GM18861 (cell line): ENCODE results near the gene CEP131.
"Not testable (repeated sequence)": the region's sequence is repeated elsewhere in the genome, so short reads cannot be mapped to it uniquely, and the experiment has no call there.

Source experiments
- ATAC-seq: cut with Tn5 transposase; IDR thresholded peaks from one replicate; pipeline ENCODE4 v1.9.1; 2021; ENCODE audit not compliant: unreplicated experiment

The CEP131 gene

DNA sequence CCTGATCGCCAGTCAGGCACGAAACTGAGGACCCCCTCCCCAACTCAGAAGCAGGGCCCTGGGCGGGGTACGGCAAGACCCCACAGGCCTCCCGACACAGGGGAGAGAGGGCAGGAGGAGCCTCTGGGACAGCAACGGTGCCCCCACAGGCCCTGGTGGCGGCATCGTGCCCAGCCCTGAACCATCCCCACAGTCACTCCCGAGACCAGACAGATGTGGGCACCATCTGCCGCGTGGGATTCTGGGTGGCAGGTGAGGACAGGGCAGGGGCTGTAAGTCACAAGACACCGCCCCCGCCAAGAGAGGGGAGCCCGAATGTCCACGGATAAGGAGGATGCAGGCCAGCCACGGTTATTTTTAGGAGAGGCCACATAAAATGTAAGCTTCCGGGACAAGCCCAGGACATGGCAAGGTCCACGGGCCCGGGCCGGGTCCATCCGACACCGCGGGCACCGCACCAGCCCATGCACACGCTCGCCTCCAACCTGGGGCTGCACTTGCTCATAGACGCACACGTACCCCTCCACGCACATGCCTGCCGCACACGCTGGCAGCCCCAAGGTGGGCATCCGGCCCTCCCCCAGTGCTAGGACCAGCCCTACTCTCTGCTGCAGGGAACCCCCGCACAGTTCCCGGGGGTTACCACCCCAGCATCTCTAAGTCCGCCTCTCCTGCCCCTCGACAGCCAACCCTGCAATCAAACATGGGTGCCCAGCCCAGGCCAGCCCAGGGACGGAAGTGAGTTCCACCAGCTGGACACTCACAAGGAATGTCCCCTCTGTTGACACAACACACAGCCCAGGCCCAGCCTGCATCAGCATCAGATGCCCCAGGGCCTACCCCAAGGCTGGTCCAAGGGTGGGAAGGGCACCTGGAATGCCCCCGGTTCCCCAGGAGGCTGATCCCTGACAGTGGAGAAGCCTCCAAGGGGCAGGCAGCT, 65.6 kb downstream of the CEP131 start:
- no peak for ATAC-seq

DNA sequence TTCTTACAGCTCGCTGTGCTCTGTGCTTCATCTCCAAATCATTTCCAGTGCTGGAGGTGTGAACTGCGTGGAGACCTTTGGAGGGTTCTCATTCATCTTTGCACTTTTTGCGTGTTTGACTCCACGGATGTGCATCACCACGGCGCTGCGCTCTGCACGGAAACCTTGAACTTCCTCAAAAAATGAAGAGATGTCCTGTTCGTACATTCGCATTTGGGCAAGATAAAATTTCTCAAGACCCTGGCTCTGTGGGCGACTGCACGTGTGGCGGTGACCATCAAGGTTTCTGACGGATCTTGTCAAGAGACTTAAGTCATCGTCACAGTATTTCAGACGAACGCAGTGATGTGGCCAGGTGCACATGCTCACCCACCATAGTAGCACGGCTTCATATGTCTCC, 67.8 kb downstream of the CEP131 start:
- no peak for ATAC-seq

DNA sequence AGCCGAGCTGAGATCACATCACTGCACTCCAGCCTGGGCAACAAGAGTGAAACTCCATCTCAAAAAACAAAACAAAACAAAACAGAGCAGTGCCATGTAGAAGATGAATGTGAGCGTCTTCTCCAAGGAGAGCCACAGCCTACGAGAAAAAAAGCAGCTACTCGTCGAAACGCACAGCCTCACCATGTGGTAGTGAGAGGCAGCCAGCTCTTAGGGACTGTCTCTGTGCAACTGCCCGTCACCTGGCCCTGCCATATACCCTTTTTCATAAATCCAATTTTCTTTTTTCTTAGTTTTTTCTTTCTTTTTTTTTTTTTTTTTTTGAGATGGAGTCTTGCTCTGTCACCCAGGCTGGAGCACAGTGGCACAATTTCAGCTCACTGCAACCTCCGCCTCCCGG, 68.7 kb downstream of the CEP131 start:
- not testable (repeated sequence) for ATAC-seq

DNA sequence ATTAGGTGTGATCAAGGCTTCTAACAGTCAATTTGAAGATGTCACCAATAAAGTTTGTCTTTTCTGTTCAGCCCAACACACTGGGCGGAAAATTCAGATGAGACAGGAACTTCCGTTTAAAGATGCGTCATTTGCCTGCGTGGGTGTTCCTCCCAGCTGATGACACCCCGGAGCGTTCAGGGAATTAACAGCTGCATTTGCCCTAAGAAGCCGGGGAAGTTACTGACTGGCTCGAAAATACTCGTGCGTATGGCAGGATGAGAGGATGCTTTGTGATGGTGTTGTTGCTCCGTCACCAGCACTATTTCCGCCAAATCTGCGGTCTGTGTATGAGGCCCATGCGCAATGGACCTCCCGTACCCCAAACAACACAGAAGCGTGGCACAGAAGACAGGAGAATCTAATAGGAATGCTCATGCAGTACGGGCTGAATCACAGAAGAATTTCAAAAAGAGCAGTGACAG, 69.4 kb downstream of the CEP131 start:
- ATAC-seq = no peak

DNA sequence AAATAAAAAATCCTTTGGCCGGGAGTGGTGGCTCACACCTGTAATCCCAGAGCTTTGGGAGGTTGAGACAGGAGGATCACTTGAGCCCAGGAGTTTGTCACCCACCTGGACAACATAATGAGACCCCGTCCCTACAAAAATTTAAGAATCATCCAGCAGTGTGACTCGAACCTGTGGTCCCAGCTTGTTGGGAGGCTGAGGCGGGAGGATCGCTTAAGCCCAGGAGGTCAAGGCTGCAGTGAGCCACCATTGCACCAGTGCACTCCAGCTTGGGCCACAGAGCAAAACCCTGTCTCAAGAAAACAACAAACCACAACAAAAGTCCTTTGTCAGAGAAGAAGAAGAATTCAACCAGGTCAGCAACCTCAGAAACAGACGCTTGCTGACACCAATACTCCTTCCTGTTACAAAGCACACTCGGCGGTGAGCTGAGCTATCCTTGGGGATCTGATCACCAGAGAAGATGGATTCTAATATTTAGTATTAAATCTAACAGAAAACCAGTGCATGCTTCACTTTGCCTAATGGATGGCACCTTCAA, 70.4 kb downstream of the CEP131 start:
- ATAC-seq = no peak

DNA sequence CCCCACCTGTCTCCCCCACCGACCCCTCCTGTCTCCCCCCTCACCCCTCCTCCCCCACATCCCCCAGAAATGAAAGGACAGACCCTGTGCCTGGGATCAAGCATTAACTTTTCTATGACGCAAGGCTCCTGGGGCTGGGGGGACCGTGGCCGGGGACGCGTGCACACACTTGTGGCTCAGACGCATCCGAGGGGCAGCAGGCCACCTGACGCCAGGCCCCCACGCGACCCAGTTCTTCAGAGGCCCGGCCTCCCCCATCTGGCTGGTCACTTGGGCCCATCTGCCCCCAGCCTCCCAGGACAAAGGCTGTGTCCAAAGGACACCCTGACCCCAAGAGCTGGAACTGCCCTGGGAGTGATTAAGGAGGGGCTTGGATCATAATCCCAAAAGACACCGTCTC, 71.5 kb downstream of the CEP131 start:
- ATAC-seq = no peak

DNA sequence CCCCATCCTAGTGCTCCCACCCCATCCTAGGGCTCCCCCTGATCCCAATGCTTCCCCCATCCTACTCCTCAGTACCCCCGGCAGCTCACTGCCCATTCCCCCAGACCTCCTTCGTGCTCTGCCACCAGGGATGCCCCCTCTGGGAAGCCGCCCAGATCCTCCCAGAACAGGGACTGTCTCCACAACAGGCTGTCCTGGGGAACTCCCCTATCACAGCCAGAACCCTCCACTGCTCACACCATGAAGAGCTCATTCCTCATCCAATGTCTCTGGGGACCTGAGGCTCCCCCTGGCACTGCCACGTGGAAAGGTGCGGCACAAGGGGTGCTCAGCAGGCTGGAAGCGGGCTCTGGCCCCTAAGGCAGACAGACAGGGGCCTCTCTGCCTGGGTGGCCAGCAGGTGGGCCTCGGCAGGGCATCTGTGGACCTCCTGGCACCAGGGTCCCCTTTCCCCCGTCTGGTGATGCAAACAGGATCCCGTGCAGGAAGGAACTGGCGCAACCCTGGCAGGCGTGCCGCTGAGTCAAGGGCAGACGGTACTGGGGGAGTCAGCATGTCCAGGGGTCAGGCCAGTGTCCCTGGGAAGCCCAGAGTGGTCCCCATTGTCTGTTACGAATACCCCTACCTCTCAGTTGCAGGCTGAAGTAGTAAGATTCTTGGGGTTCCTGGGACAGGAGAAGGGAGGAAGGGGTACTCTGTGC, 72.2 kb downstream of the CEP131 start:
- no peak for ATAC-seq

DNA sequence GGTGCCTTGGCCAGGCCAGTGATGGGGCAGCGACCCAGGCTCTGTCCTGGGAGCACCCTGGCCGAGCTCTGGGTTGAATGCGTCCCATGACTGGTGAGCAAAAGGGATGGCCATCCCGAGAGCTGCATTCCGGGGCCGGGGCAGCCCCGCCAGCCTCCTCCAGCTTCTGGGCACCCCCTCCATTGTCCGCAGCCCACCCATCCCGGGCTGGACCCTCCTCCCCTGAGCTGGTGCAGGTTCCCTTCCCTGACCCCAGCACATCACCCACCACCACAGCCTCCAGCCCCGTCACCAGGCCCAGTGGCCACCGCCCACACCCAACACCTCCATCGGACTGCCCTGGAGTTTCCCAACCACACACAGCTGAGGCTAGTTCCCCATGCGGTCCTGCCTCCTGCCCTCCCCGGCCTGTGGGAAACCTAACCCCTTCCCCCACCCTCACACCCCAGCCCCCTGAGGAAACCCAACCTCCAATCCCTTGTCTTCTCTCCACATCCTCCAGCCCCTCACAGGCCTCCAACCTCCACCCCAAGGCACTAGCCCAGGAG, 73.7 kb downstream of the CEP131 start:
- no peak for ATAC-seq

DNA sequence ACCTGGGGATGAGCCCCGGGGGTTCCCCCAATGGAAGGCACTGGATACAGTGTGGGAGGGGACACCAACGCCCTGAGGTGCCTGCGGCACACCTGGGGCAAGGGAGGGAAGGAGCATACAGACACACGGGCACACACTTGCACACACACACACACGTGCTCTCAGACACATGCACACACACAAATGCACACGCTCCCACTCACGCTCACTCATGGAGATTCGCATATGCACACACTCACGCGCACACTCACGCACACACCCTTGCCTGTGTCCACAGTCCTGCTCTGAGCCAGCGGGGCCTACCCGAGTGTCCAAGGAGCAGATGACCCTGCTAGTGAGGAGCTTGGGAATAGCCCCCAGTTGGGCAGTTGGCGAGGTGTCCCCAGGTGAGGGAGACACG, 74.2 kb downstream of the CEP131 start:
- no peak for ATAC-seq

DNA sequence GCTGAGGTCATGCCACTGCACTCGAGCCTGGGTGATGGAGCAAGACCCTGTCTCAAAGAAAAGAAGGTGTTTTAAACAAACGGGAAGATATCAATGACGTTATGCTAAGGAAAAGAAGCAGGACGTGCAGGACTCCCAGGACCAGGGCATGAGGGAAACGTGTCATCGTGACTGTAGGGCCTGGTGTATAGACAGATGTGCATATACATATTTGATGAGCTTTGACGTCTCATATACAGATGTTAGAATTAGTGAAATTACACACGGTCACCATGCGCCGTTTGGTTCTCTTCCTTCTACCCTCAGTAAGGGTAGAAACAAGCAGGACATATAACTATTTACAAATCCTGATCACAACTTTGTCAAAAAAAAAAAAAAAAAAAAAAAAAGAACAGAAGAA, 75.1 kb downstream of the CEP131 start:
- ATAC-seq = no peak

DNA sequence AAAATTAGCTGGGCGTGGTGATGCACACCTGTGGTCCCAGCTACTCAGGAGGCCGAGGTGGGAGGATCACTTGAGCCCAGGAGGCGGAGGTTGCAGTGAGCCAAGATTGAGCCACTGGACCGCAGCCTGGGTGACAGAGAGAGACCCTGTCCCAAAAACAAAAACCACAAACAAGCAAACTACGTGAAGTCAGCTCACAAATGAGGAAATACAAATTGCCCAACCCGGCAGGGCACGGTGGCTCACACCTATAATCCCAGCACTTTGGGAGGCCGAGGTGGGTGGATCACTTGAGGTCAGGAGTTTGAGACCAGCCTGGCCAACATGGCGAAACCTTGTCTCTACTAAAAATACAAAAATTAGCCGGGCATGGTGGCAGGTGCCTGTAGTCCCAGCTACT, 76.6 kb downstream of the CEP131 start:
- not testable (repeated sequence) for ATAC-seq

DNA sequence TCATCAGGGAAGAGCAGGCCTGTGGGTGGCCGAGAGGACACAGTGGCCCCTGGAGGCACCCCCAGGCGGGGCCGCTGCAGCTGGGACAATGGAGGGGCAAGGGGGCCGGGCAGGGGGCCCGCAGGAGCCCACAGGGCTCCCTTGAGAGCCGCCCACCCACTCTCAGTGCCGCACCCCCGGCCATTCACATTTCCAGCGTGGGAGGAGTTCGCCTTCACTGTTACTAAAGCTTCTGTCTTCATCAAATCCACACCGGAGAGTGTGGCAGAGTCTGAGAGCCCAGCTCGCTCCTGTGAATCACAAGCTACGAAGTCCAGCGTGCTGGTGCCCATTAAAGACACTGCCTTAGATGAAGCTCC, 78.4 kb downstream of the CEP131 start:
- ATAC-seq = no peak

DNA sequence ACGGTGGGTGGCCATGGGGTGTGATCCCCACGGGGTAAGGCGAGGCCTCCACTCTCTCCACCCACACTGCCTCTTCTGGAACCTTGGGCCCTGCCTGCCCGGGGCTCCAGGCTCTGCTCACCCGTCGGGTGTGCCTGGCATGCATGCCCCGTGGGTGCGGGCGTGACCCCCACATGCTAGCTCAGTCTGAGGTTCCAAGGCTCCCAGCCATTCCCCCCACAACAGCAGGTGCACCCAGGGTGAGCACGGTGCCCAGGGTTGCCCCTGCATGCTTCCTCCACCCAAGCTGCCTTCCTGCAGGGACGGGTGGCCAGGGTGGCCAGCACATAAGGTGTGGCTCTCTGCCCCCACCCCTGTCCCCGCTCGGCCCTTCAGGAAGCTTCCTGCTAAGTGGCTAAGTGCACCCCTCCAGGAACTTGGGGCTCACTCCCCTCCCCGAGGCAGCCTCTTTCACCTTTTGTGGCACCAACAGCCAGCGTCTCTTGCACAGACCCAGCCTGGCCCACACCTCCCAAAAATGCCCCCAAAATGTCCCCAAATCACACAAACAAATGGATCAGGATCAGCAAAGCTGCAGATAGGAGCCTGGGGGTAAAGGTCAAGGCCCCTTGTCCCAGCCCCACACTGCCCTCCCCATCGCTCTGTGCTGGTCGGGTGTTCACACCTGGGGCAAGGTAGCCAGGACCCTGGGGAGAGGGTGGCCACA, 78.9 kb downstream of the CEP131 start:
- ATAC-seq = no peak

DNA sequence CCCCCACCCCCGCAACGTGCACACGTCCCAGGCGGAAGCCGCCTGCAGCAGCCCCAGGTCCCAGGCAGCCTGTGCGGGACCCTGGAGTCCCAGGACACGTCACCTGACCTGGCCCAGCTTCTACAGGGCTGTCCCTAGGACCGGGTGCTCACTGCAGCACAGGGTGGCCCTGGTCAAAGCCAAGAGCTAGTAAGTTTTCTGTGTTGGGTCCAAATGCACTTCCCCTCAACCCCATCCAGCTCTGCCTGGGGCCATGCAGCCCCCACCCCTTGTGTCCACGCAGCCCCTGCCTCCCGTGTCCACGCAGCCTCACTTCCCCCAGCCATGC, 79.6 kb downstream of the CEP131 start:
- ATAC-seq = no peak

DNA sequence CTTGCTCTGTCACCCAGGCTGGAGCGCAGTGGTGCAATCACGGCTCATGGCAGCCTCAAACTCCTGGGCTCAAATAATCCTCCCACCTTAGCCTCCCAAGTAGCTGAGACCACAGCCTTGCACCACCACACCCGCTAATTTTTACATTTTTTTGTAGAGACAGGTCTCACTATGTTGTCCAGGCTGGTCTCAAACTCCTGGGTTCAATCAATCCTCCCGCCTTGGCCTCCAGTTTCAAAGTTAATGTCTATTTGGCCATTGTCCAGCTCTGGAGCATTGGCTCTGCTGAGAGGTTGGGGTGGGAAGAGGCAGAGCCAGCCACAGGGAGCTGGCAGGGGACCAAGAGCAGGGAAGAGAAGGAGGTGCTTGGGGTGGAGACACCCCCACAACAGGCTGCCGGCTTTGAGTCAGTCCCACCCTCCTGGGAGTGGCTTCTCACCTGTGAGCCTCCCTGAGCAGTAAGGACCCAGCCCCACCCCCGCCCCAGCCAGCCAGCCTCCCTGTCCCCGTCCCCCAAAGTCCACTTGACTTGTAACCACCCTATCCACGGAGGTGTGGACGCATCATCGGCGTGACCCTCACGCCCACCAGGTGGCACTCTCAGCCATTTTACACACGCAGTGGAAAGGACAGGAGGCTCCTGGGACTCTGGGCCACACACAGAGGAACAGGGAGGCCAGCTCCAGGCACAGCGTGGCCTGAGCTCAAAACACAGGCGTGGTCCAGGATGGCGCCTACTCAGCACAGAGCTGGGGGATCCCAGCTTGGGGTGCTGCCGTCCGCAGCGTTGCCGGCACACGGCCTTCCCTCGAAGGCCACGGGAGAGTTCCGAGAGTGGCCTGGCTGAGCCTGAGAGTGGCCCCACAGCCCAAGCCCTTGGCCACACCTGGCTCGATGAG, 80.2 kb downstream of the CEP131 start:
- ATAC-seq = no peak

DNA sequence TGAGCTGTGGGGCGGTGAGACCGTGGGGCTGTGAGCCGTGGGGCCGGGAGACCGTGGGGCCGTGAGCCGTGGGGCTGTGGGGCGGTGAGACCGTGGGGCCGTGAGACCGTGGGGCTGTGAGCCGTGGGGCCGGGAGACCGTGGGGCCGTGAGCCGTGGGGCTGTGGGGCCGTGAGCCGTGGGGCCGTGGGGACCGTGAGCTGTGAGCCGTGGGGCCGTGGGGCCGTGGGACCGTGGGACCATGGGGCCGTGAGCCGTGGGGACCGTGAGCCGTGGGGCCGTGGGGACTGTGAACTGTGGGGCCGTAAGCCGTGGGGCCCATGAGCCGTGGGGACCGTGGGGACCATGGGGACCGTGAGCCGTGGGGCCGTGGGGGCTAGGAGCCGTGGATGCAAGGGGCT, 82.1 kb downstream of the CEP131 start:
- no peak for ATAC-seq

DNA sequence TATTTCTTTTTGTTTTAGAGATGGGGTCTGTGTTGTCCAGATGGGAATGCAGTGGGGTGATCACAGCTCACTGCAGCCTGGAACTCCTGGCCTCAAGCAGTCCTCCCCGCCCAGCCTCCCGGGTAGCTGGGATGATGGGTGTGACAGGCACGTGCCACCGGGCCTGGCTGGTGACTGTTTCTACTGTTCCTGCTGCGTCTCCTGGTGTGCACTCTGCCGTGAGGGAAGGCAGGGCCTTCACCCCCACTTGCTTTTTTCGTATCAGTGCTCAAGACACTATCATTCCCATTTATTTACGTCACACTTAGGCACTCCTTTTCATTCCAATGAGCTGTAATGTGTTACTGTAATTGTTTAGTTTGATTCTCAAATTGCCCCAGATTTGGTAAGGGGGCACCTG, 82.7 kb downstream of the CEP131 start:
- no peak for ATAC-seq
